D721Med (cell line): Measurements from ENCODE around the gene NCKAP5L.
"Not testable (repeated sequence)": the region's sequence is repeated elsewhere in the genome, so short reads cannot be mapped to it uniquely, and the experiment has no call there.

Source experiments
- DNase-seq: peaks from one replicate; pipeline ENCODE4 v3.0.0; 2011; ENCODE audit warnings: low spot score; ENCODE audit not compliant: insufficient read length
- FAIRE-seq: peaks from 2 replicates; lab custom pipeline; 2011; peaks lifted over from hg19 to GRCh38; lab: Jason Lieb, UNC
- TF ChIP-seq, protein P1 (sequence below): IDR thresholded peaks from 2 replicates; pipeline ENCODE4 v1.5.1; 2012; ENCODE audit warnings: mild to moderate bottlenecking, control low read depth; ENCODE audit not compliant: insufficient read depth; ENCODE audit errors: missing control alignments

The NCKAP5L gene

GRCh38 chr12:49784756-49785409 lies 43.3 kb downstream of the NCKAP5L start:
- TF ChIP-seq, protein P1, sequence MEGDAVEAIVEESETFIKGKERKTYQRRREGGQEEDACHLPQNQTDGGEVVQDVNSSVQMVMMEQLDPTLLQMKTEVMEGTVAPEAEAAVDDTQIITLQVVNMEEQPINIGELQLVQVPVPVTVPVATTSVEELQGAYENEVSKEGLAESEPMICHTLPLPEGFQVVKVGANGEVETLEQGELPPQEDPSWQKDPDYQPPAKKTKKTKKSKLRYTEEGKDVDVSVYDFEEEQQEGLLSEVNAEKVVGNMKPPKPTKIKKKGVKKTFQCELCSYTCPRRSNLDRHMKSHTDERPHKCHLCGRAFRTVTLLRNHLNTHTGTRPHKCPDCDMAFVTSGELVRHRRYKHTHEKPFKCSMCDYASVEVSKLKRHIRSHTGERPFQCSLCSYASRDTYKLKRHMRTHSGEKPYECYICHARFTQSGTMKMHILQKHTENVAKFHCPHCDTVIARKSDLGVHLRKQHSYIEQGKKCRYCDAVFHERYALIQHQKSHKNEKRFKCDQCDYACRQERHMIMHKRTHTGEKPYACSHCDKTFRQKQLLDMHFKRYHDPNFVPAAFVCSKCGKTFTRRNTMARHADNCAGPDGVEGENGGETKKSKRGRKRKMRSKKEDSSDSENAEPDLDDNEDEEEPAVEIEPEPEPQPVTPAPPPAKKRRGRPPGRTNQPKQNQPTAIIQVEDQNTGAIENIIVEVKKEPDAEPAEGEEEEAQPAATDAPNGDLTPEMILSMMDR: no peak
- no peak for DNase-seq
- FAIRE-seq: no peak

DNA sequence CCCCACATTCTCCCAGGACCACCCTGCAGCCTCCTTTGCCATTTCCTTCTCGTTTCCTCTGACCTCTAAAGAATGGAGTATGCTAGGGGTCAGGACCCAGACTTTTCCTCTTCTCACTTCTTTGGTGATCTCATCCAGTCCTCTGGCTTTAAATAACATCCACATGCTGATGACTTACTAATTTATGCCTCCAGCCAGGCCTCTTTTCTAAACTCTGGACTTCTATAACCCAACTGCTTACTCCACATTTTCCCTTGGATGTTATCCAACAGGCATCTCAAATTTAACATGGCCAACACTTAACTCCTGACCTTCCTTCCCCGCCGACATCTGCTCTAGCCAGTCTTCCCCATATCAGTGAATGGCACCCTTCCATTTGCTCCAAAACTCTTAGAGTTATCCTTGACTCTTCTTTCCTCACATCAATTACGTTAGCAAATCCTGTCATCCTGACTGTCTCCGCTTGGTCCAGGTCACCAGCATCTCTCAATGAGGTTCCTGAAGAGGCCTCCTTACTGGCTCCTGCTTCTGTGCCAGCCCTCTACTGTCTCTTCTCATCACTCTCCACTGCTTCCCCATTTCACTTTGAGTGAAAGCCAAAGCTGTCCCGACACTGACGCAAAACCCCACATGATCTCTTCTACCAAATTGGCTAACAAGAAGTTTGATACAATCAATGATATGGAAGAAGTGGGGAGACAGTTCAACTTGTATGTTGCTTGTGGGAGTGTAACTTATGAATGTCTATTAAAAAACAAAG lies 44.1 kb downstream of the NCKAP5L start:
- no peak for DNase-seq
- TF ChIP-seq, protein P1: no peak
- FAIRE-seq: no peak

DNA sequence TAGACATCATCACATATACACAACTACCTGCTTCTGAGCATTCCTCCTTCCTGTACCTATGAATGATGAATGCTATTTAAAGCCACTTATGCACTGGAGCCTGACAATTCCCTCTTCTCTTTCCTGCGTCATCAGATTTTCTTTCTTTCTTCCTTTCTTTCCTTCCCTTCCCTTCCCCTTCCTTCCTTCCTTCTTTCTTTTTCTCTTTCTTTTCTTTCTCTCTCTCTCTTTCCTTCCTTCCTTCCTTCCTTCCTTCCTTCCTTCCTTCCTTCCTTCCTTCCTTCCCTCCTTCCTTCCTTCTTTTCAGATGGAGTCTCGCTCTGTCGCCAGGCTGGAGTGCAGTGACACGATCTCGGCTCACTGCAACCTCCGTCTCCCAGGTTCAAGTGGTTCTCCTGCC lies 47.3 kb downstream of the NCKAP5L start:
- not testable (repeated sequence) for FAIRE-seq, DNase-seq

DNA sequence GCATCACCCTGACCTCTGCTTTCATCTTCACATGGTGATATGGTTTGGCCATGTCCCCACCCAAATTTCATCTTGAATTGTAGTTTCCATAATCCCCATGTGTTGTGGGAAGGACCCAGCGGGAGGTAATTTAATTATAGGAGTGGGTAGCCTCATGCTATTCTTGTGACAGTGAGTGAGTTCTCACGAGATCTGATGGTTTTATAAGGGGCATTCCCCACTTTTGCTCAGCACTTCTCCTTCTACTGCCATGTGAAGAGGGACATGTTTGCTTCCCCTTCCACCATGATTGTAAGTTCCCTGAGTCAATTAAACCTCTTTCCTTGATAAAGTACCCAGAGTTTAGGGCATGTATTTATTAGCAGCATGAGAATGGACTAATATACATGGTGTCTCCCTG lies 48.6 kb downstream of the NCKAP5L start:
- no peak for DNase-seq
- FAIRE-seq: no peak
- TF ChIP-seq, protein P1: no peak

- FAIRE-seq: no peak
- TF ChIP-seq, protein P1: peak; percentile 71
- no peak for DNase-seq
Measured at GRCh38 chr12:49777800-49778748, 50.1 kb downstream of the NCKAP5L start.

DNA sequence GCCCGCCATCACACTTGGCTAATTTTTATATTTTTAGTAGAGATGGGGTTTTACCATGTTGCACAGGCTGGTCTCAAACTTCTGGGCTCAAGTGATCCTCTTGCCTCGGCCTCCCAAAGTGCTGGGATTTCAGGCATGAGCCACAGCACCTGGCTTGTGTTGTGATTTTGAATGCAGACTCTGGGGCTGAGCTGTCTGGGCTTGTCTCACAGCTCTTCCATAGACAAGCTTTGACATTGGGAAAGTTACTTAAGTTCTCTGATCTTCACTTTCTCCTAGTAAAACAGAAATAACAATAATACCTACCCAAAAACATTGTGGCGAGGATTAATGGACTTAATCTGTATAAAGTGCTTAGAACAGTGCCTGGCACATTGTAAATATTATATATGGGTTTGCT lies 50.9 kb downstream of the NCKAP5L start:
- no peak for FAIRE-seq
- DNase-seq: no peak
- TF ChIP-seq, protein P1: no peak

DNA sequence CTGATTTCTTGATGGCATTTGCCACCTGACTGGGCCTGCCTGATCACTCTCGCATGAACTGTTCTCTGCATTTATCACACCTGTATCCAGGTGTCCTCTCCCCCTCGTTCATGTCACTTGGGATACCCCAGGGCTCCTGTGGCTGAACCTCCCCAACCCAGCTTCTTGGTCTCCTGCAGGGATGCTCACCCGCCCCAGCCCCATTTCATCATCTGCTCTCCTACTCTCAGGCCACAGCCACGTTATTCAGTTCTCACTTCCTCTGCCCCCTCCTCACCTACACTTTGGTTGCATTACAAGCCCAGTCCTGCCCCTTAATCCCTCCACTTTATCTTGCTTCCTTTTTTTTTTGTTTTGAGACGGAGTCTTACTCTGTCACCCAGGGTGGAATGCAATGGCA lies 51.4 kb downstream of the NCKAP5L start:
- DNase-seq: no peak
- TF ChIP-seq, protein P1: no peak
- no peak for FAIRE-seq
